GM12864 (cell line): Measurements from ENCODE around the gene PIMREG.
A peak's percentile ranks its signal among the peaks of the same experiment; 100 is the strongest.

Experiments used
- DNase-seq: peaks from one replicate; pipeline ENCODE4 v3.0.0-alpha.2; 2011; ENCODE audit warnings: low read depth
- H3K4me3 ChIP-seq: 2 replicates; pipeline ENCODE4 v1.5.1; 2011; ENCODE audit warnings: mild to moderate bottlenecking, low read depth, low read length, control low read depth
- CTCF ChIP-seq: IDR thresholded peaks from 2 replicates; pipeline ENCODE4 v1.5.1; 2011; ENCODE audit warnings: low read depth, mild to moderate bottlenecking, moderate library complexity, low read length, control low read depth, inconsistent platforms; ENCODE audit errors: missing control alignments

PIMREG gene

GRCh38 chr17:6485646-6486412 is 41.6 kb downstream of the PIMREG start:
- TF ChIP-seq CTCF: no peak
- H3K4me3 ChIP-seq: no peak overlapping the region
- no peak for DNase-seq

GRCh38 chr17:6487251-6488007 is 43.2 kb downstream of the PIMREG start:
- DNase-seq: no peak
- no peak for TF ChIP-seq CTCF
- no peak overlapping the region for H3K4me3 ChIP-seq

GRCh38 chr17:6488008-6488539 is 43.8 kb downstream of the PIMREG start:
- no peak for DNase-seq
- no peak overlapping the region for H3K4me3 ChIP-seq
- no peak for TF ChIP-seq CTCF

GRCh38 chr17:6489016-6489550 is 44.8 kb downstream of the PIMREG start:
- no peak overlapping the region for H3K4me3 ChIP-seq
- no peak for TF ChIP-seq CTCF
- DNase-seq: no peak

GRCh38 chr17:6491071-6491700 is 46.9 kb downstream of the PIMREG start:
- no peak overlapping the region for H3K4me3 ChIP-seq
- TF ChIP-seq CTCF: no peak
- no peak for DNase-seq

GRCh38 chr17:6492892-6493674 is 48.8 kb downstream of the PIMREG start:
- H3K4me3 ChIP-seq: no peak overlapping the region
- no peak for TF ChIP-seq CTCF
- DNase-seq: peak; percentile 15
